Esophagus muscularis mucosa (tissue), 4 donors: Measurements from ENCODE around the gene KRTAP5-2.

ENCODE experiments used
- CTCF ChIP-seq, 3 experiments: fragments of 200-600 bp in 2 of 3; fragments of 450-650 bp in 1 of 3; sonication (generic) in 2 of 3; IDR thresholded peaks; one replicate each; pipeline ENCODE4 v1.5.1; 2017 to 2019; ENCODE audit warnings: antibody characterized with exemption in 3 of 3, mild to moderate bottlenecking in 2 of 3, moderate library complexity in 1 of 3
- EP300 ChIP-seq: sonication (generic); formaldehyde crosslinking; IDR thresholded peaks from one replicate; pipeline ENCODE4 v1.6.1; 2017; ENCODE audit warnings: antibody characterized with exemption
- POLR2A ChIP-seq: fragments of 450-650 bp; IDR thresholded peaks from one replicate; pipeline ENCODE4 v1.6.1; 2017; ENCODE audit warnings: antibody characterized with exemption, moderate library complexity, mild to moderate bottlenecking, low read depth
- POLR2AphosphoS5 ChIP-seq, 2 donors: sonication (generic); formaldehyde crosslinking; IDR thresholded peaks; one replicate each; pipeline ENCODE4 v1.6.1; 2017; ENCODE audit warnings: antibody characterized with exemption in 2 of 2

DNA sequence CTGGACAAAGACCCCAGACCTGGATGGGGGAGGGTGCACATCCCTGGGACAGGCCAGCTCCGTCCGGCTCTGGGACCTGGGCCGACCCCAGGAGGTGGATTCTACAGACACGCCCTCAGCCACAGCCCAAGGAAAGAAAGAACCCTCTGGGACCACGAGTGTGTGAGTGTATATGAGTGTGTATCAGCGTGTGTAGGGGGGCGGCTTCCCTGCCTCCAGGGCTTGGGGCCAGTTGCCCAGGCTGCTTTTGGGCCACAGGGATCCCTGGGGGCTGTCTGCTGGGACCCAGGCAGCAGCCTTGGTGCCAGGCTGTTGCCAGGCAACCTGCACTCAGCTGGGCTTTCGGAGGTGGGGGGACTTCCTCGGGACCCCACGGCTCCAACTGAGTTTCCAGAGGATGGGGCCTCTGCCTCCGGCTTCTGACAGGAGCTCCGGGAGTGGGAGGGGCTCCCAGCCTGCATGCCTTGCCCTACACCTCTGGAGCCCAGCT, 34.9 kb downstream of the KRTAP5-2 start:
- TF ChIP-seq CTCF (IDR thresholded peaks at IDR 0.05), result no peak
- no peak for TF ChIP-seq POLR2A
- no peak for TF ChIP-seq POLR2AphosphoS5 (IDR thresholded peaks at IDR 0.05)
- TF ChIP-seq EP300, result no peak
